HepG2 (cell line): ENCODE results near the gene METAP1. TPM values are rescaled to one million over a fixed set of nuclear protein-coding genes. Genes with fewer than 3 reads are reported as not detected.

Experiments
- ADNP ChIP-seq: sonication (generic); formaldehyde crosslinking; IDR thresholded peaks from 2 replicates; pipeline ENCODE4 v1.4.0; 2020; ENCODE audit warnings: missing genetic modification reagents
- CC2D1A ChIP-seq: sonication (generic); formaldehyde crosslinking; IDR thresholded peaks from 2 replicates; pipeline ENCODE4 v1.8.1; 2023; ENCODE audit warnings: mild to moderate bottlenecking, missing genetic modification reagents
- IKZF4 ChIP-seq: sonication (generic); formaldehyde crosslinking; IDR thresholded peaks from 2 replicates; pipeline ENCODE4 v1.5.1; 2020; ENCODE audit warnings: borderline replicate concordance, mild to moderate bottlenecking, low read depth, missing genetic modification reagents; ENCODE audit errors: not compliant biosample characterization
- KDM5A ChIP-seq: fragments of 200-600 bp; sonication (generic); IDR thresholded peaks from 2 replicates; pipeline ENCODE4 v1.7.0; 2018; ENCODE audit warnings: antibody characterized with exemption, mild to moderate bottlenecking, low read length, borderline replicate concordance
- NR2F2 ChIP-seq: IDR thresholded peaks from 2 replicates; pipeline ENCODE4 v1.6.1; 2012; ENCODE audit warnings: low read depth, inconsistent platforms, borderline replicate concordance
- U2AF2 ChIP-seq: fragments of 200-400 bp; formaldehyde crosslinking; IDR thresholded peaks from 2 replicates; pipeline ENCODE4 v1.6.1; 2017; ENCODE audit warnings: low read depth, mild to moderate bottlenecking, low read length
- ZHX2 ChIP-seq, 2 experiments: sonication (generic) in 1 of 2; formaldehyde crosslinking in 1 of 2; IDR thresholded peaks; 2 replicates each; pipeline versions ENCODE4 v1.6.1 to v1.9.0; 2014 to 2022; ENCODE audit warnings: antibody characterized with exemption in 1 of 2, borderline replicate concordance in 1 of 2, inconsistent platforms in 1 of 2, low read depth in 1 of 2, missing genetic modification reagents in 1 of 2
- ZNF503 ChIP-seq: sonication (generic); formaldehyde crosslinking; IDR thresholded peaks from 2 replicates; pipeline ENCODE4 v1.4.0; 2020; ENCODE audit warnings: missing genetic modification reagents
- ZNF546 ChIP-seq: sonication (generic); formaldehyde crosslinking; conservative IDR thresholded peaks from 2 replicates; pipeline ENCODE4 v1.8.1; 2023; ENCODE audit warnings: mild to moderate bottlenecking, missing genetic modification reagents
- ZNF710 ChIP-seq: sonication (generic); formaldehyde crosslinking; IDR thresholded peaks from 2 replicates; pipeline ENCODE4 v1.5.0; 2020; ENCODE audit warnings: mild to moderate bottlenecking, missing genetic modification reagents, borderline replicate concordance
- ZSCAN31 ChIP-seq: sonication (generic); formaldehyde crosslinking; IDR thresholded peaks from 2 replicates; pipeline ENCODE4 v1.5.0; 2020; ENCODE audit warnings: low read depth, mild to moderate bottlenecking, missing genetic modification reagents
- polyA plus RNA-seq, 8 experiments: library from polyadenylated mRNA; depleted of rRNA in 3 of 8; stranded (reverse) in 7 of 8; unstranded in 1 of 8; fragments of >200 nt; fragmentation: Illumina TruSeq in 4 of 8; extraction: Trizol in 4 of 8; gene quantifications; 2 replicates each; pipeline versions ENCODE4 v1.2.1 to v1.2.3, GENCODE V29; 2011 to 2016; ENCODE audit warnings: low read depth in 4 of 8, missing spikeins in 1 of 8, mixed read lengths in 1 of 8; ENCODE audit not compliant: insufficient read depth in 1 of 8
- total RNA-seq, 5 experiments: library from RNA; depleted of rRNA; stranded (reverse); fragments of >200 nt; fragmentation: Illumina TruSeq; extraction: Trizol; gene quantifications; 2 replicates each; pipeline ENCODE4 v1.2.3, GENCODE V29; 2016; ENCODE audit warnings: low read depth in 1 of 5
- TF ChIP-seq, protein P1 (sequence below): sonication (generic); formaldehyde crosslinking; IDR thresholded peaks from 2 replicates; pipeline ENCODE4 v1.4.0; 2020; ENCODE audit warnings: mild to moderate bottlenecking, missing genetic modification reagents
- TF ChIP-seq, protein P2 (sequence below): sonication (generic); formaldehyde crosslinking; IDR thresholded peaks from 2 replicates; pipeline ENCODE4 v1.8.1; 2023; ENCODE audit warnings: mild to moderate bottlenecking, moderate library complexity, missing genetic modification reagents

METAP1 gene
- total and polyA plus RNA-seq, 2 of the 13 experiments (the other 11 are each of a cell fraction or from before 2014, with no cell fraction given), result 44.9 to 53.5 TPM

DNA sequence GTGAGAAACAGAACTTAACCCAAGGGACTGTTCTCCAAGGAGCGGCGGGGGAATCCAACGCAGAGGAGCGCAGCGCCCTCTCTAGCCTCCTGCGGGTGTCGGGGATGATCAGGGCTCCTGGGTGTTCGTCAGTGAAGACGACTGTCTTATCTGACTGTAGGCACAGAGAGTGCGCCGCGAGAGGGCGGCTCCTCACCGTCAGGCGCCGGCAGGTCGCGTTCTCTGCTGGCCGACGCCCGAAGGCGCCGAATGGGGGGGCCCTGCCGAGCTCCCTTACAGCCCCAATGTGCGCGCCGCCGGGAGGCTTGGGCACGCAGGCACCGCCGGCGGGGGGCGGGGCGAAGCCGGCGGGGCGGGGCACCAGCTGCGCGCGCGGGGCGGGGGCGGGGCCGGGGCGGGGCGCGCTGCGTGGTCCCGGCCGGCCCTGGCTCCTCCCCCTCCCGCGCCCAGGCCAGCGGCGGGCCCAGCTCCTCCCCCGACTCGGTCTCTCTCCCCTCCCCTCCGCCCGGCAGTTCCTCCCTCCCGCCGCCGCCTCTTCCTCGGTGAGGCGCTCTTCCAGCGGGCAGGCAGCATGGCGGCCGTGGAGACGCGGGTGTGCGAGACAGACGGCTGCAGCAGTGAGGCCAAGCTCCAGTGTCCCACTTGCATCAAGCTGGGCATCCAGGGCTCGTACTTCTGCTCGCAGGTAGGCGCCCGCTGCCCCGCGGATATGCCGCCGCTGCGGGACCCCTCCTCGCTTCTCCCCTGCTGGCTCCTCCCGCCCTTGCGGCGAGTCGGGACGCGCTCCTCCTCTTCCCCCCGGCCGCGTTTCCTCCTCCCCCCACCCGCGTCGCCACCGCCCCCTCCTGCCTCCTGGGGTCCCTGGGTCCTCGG lies at the start of gene METAP1 (continued):
- TF ChIP-seq ZHX2 (IDR thresholded peaks at IDR 0.05; ENCODE audit: low read depth) (no peak), ZHX2 (CRISPR knock-in tag; IDR thresholded peaks at IDR 0.05; ENCODE audit: borderline replicate concordance) (no peak), ZSCAN31 (CRISPR knock-in tag) (0 out of 2 replicates have a peak, but pooled peaks have one; percentile 64), NR2F2 (no peak), U2AF2 (no peak), ZNF546 (0 out of 2 replicates have a peak, but pooled peaks have one; percentile 23), ZNF710 (CRISPR knock-in tag) (0 out of 2 replicates have a peak, but pooled peaks have one; percentile 27), KDM5A (no peak; the same call in 1 of the 2 replicates), ZNF503 (CRISPR knock-in tag) (no peak; the same call in 1 of the 2 replicates), CC2D1A (no peak), IKZF4 (peak; percentile 48), ADNP (CRISPR knock-in tag) (0 out of 2 replicates have a peak, but pooled peaks have one; percentile 13)
- TF ChIP-seq, protein P1, sequence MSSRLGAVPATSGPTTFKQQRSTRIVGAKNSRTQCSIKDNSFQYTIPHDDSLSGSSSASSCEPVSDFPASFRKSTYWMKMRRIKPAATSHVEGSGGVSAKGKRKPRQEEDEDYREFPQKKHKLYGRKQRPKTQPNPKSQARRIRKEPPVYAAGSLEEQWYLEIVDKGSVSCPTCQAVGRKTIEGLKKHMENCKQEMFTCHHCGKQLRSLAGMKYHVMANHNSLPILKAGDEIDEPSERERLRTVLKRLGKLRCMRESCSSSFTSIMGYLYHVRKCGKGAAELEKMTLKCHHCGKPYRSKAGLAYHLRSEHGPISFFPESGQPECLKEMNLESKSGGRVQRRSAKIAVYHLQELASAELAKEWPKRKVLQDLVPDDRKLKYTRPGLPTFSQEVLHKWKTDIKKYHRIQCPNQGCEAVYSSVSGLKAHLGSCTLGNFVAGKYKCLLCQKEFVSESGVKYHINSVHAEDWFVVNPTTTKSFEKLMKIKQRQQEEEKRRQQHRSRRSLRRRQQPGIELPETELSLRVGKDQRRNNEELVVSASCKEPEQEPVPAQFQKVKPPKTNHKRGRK (CRISPR knock-in tag), result no peak; the same call in 1 of the 2 replicates
- TF ChIP-seq, protein P2, sequence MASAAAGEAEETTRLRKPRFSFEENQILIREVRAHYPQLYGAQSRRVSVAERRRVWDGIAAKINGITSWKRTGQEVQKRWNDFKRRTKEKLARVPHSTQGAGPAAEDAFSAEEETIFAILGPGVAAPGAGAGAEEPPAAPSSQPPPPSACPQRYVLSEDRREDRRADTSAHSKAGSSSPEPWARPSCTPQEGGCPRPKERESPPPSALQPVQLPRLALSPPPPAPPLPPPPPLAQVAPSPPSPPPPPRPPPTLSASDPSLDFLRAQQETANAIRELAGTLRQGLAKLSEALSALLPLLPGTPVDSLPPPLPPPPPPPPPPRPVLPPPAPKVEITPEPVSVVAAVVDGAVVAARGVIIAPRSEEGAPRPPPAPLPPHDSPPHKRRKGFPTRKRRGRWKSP, result peak; percentile 87
